Effector memory CD4-positive, alpha-beta T cell (primary cell): ENCODE results near the gene UST.

Source experiments
- DNase-seq, 3 donors: peaks; one replicate each; pipeline ENCODE4 v3.0.0-alpha.2; 2020
- H3K27ac ChIP-seq: 2 replicates; pipeline ENCODE4 v1.7.0; 2013; ENCODE audit warnings: mild to moderate bottlenecking, low read length, moderate library complexity; ENCODE audit not compliant: insufficient read depth, poor library complexity, severe bottlenecking
- H3K27me3 ChIP-seq: replicated peaks from 2 replicates; pipeline ENCODE4 v1.7.0; 2013; ENCODE audit warnings: mild to moderate bottlenecking, low read length; ENCODE audit not compliant: insufficient read depth, control insufficient read depth, poor library complexity, severe bottlenecking
- H3K36me3 ChIP-seq: 2 replicates; pipeline ENCODE4 v1.7.0; 2013; ENCODE audit warnings: mild to moderate bottlenecking, low read length, moderate library complexity; ENCODE audit not compliant: control insufficient read depth, insufficient read depth
- H3K4me1 ChIP-seq: 2 replicates; pipeline ENCODE4 v1.7.0; 2013; ENCODE audit warnings: low read length, mild to moderate bottlenecking; ENCODE audit not compliant: control insufficient read depth, insufficient read depth, poor library complexity, severe bottlenecking
- H3K4me3 ChIP-seq: 2 replicates; pipeline ENCODE4 v1.7.0; 2013; ENCODE audit warnings: low read length, low read depth, mild to moderate bottlenecking; ENCODE audit not compliant: insufficient read depth, poor library complexity, severe bottlenecking
- H3K9me3 ChIP-seq: 2 replicates; pipeline ENCODE4 v1.7.0; 2013; ENCODE audit warnings: mild to moderate bottlenecking, low read length, moderate library complexity; ENCODE audit not compliant: control insufficient read depth

UST gene

DNA sequence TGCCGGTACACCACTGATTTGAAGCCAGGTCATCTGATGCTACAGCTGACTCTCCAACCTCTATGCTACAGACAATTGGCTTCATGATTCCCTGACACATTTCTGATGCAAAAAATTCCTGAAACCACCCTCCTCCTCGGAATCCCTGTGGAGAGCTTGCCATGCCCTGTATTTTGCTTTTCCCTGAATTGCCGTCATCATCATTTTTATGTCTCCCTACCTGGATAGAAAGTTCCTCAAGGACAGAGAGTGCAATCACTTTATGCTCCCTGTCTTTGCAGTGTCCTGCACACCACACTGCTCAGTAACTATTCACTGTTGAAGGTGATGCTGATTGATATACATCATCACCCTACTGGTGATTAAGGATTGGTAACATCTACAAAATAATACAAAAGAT, 239.8 kb downstream of the UST start:
- Histone ChIP-seq H3K27me3 (no peaks in the 10 kb centered on the region), H3K9me3 (no peaks in the 10 kb centered on the region), H3K4me3 (no peak overlapping the region), H3K4me1 (no peaks in the 10 kb centered on the region), H3K27ac (no peak overlapping the region), H3K36me3 (no peaks in the 10 kb centered on the region)
- no peak for DNase-seq

DNA sequence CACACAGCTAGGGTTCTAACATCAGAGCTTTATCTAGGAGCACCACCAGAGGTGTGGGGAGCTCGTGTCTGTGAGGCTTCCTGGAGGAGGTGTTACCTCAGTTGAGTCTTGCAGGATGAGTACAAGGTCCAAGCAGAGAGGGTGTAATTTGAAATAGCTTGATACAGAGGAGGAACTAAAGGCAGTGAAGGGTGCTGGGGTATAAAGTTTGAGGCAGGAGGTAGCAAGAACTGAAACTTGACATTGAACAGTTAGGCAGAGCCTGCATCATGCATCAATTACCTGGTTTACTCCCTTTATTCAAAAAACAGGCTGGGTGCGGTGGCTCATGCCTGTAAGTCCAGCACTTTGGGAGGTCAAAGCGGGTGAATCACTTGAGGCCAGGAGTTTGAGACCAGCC, 241.2 kb downstream of the UST start:
- Histone ChIP-seq H3K9me3 (no peaks in the 10 kb centered on the region), H3K36me3 (no peaks in the 10 kb centered on the region), H3K27me3 (no peaks in the 10 kb centered on the region), H3K27ac (no peak overlapping the region), H3K4me1 (no peaks in the 10 kb centered on the region), H3K4me3 (no peak overlapping the region)
- no peak for DNase-seq

DNA sequence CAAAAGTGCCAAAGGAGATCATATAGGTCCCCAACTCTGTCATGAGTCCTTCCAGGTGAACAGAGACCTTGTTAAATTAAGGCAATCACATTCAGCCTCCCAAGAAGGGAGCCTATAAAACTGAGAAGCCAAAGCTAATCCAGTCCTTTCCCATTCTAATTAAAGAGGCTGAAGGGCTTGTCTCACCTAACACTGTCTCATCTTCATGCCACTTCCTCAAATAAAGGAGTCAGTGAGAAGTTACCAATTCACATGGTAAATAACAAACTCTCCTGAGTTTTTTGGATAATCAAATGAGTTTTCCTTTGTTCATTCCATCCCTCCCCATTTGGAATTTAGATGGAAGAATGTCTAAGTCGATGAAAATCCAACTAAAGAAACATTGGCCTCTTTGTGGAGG, 242.8 kb downstream of the UST start:
- H3K27ac ChIP-seq = no peak overlapping the region
- no peaks in the 10 kb centered on the region for H3K27me3 ChIP-seq
- H3K36me3 ChIP-seq = no peaks in the 10 kb centered on the region
- no peaks in the 10 kb centered on the region for H3K4me1 ChIP-seq
- no peaks in the 10 kb centered on the region for H3K9me3 ChIP-seq
- DNase-seq = no peak
- no peak overlapping the region for H3K4me3 ChIP-seq

DNA sequence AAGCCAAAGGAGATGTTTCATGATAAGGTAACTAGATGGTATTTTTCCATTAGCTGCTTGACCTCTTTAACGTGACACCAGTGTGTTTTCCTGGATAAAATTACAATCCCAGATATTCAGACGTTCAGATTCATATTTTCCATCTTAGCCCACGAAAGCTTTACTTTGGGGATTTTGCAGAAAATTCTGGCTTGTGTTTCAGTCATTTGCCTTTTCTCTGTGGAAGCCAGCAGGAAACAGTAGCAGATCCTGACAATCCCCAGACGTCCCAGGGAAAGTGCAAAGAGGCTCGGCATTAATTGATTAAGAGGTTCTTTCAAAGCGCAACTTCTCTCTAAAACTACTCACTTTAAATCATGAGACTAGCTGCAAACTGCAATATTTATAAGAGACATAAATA, 243.6 kb downstream of the UST start:
- H3K27me3 ChIP-seq = no peaks in the 10 kb centered on the region

DNA sequence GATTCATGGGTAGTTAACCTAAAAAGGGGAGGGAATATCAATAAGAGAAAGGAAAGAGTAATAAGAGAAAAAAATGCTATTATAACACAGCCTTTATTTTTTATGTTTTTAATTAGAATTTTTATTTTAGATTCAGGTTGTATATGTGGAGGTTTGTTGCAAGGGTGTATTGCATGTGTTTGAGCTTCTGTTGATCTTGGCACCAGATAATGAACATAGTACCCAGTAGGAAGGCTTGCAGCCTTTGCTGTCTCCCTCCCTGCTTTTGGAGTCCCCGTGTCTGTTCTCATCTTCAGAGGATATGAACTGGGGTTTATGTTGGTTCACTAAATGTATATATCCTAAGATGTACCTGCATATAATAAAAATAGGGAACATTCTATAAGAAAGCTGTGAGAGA, 250.0 kb downstream of the UST start:
- H3K36me3 ChIP-seq = no peaks in the 10 kb centered on the region
- no peak for DNase-seq
- H3K27ac ChIP-seq = no peak overlapping the region
- H3K4me3 ChIP-seq = no peak overlapping the region
- no peaks in the 10 kb centered on the region for H3K4me1 ChIP-seq
- no peaks in the 10 kb centered on the region for H3K9me3 ChIP-seq
- no peaks in the 10 kb centered on the region for H3K27me3 ChIP-seq

More for the DNA sequence above, 243.6 kb downstream of the UST start:
- Histone ChIP-seq H3K27ac (no peak overlapping the region), H3K4me1 (no peaks in the 10 kb centered on the region), H3K36me3 (no peaks in the 10 kb centered on the region), H3K4me3 (no peak overlapping the region), H3K9me3 (no peaks in the 10 kb centered on the region)
- DNase-seq = no peak

DNA sequence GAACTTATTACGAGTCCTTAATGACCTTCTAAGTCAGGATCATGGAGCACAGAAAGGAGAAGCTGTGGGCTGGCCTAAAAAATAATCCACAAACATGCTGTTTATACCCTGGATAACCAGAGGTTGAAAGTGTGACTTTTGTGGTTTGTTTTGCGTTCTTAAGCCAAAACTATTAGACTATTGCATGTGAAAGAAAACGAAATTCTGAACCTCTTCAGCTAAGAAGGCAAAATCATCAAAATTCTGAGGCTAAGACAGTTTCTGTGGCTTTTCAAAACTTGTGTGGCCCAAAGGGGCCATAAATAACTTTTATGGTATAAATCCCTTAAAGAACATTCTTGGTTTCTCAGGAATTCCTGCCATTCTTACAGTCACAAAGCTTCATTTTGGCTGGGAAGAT, 251.0 kb downstream of the UST start:
- Histone ChIP-seq H3K36me3 (no peaks in the 10 kb centered on the region), H3K27ac (no peak overlapping the region), H3K9me3 (no peaks in the 10 kb centered on the region), H3K4me1 (no peaks in the 10 kb centered on the region), H3K27me3 (no peaks in the 10 kb centered on the region), H3K4me3 (no peak overlapping the region)
- no peak for DNase-seq

DNA sequence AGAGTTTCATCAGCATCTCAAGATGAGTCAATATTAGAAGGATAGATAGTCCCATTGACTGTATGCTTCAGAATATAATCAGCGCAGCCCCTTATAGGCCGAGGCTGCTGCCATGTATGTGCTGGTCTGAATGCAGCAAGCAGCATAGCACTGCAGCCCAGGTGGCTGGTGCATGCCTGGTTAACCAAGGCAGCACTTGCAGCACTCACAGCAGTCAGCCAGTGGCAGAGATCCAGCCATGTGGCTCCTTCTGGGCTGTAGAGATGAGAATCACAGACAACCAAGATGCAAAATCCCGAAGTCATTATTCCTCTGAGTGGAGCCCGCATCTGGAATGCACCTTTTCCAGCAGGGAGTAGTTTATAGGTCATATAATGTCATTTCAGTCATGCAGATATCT, 251.9 kb downstream of the UST start:
- no peak for DNase-seq
- H3K4me1 ChIP-seq = no peaks in the 10 kb centered on the region
- no peak overlapping the region for H3K4me3 ChIP-seq
- H3K27ac ChIP-seq = no peak overlapping the region
- H3K27me3 ChIP-seq = no peaks in the 10 kb centered on the region
- no peaks in the 10 kb centered on the region for H3K36me3 ChIP-seq
- no peaks in the 10 kb centered on the region for H3K9me3 ChIP-seq

DNA sequence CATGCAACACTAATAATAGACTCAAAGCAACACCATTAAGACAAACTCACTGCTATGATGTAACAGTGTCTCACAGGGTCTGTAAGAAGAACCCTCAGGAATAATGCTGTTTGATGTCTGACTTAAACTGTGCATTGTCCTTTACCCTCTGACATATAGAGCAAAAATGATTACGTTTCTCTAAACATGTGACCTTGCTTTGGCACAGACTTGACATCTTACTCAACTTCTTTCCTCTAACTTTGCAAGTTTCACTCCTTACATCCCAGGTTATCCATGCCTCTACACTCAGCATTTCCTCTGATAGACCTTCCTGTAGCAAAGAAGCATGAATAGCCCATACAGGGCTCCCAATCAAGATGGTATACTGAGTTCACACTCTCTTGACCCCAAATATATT, 252.7 kb downstream of the UST start:
- no peak overlapping the region for H3K4me3 ChIP-seq
- no peak for DNase-seq
- H3K36me3 ChIP-seq = no peaks in the 10 kb centered on the region
- no peak overlapping the region for H3K27ac ChIP-seq
- no peaks in the 10 kb centered on the region for H3K9me3 ChIP-seq
- H3K4me1 ChIP-seq = no peaks in the 10 kb centered on the region
- H3K27me3 ChIP-seq = no peaks in the 10 kb centered on the region

DNA sequence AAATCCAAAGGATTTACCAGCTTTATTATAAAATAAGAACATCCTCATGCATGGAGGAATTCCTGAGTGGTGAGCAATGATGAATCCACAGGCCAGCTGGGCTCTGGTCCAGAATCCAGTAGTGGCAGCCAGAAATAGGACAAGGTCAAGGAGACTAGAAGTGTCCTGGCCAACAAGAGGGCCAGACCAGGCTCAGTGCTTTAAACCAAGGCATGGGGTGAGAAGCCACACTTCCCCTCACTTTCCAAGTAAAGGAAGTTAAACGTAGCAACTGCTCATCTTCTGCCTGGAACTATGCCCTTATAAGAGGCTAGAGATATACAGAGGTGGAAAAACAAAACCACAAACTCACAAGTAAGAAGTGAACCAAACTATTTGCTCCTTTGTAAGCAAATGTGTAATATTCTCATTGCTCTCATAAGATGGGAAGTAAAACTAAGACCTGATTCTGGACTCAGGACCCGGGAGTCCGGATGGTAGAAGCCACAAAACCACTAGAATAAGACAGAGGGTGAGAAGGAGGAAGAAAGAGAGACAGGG, 253.2 kb downstream of the UST start:
- no peaks in the 10 kb centered on the region for H3K4me1 ChIP-seq
- no peak for DNase-seq

DNA sequence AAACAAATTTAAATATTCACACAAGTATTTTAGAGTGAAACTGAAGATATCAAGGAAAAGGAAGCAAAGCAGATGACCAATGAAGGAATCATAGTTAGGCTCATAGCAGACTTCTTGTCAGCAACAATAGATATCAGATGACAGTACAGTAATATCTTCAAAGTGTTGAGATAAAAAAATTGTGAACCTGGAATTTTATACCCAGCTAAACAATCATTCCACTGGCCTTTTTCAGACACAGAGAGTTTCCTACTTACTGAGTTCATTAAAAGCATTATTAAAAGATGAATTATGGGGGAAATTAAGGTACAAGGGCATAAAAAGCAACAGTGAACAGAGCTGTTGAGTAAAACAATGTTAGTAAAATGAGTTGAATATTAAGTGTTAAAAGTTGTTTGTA, 254.6 kb downstream of the UST start:
- no peaks in the 10 kb centered on the region for H3K27me3 ChIP-seq
- H3K36me3 ChIP-seq = no peaks in the 10 kb centered on the region
- DNase-seq = no peak
- no peak overlapping the region for H3K4me3 ChIP-seq
- no peaks in the 10 kb centered on the region for H3K9me3 ChIP-seq
- H3K4me1 ChIP-seq = no peaks in the 10 kb centered on the region
- H3K27ac ChIP-seq = no peak overlapping the region

More for the DNA sequence above, 253.2 kb downstream of the UST start:
- Histone ChIP-seq H3K27me3 (no peaks in the 10 kb centered on the region), H3K27ac (no peak overlapping the region), H3K9me3 (no peaks in the 10 kb centered on the region), H3K4me3 (no peak overlapping the region), H3K36me3 (no peaks in the 10 kb centered on the region)

DNA sequence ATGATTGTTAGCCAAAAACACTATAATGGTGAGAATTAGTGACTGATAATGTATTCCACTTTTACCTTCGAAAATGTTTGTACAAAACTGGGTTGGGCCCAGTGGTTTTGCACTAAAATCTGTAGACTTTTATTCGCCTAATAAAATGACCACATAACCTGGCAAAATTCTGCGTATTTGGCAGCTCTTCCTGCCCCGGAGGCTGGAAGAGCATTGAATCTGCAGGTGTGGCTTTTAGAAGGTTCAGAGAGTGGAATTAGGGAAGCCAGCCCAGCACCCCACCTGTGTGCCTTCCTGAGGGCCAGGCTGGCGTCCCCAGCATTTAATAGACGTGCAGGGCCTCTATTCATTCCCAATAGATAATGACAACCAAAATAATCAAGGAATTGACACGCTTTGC, 256.7 kb downstream of the UST start:
- no peak overlapping the region for H3K4me3 ChIP-seq
- H3K4me1 ChIP-seq = no peaks in the 10 kb centered on the region
- no peaks in the 10 kb centered on the region for H3K9me3 ChIP-seq
- no peak for DNase-seq
- no peaks in the 10 kb centered on the region for H3K27me3 ChIP-seq
- H3K36me3 ChIP-seq = no peaks in the 10 kb centered on the region
- no peak overlapping the region for H3K27ac ChIP-seq
